Inflammatory macrophage (primary cell): ENCODE results near the gene CFHR4.
"Not testable (repeated sequence)": the region's sequence is repeated elsewhere in the genome, so short reads cannot be mapped to it uniquely, and the experiment has no call there.

Experiments used
- DNase-seq, 2 donors: peaks; one replicate each; pipeline ENCODE4 v3.0.0-alpha.2; 2020 to 2022
- total RNA-seq, 18 experiments: gene quantifications; one replicate each; lab custom pipeline; 2026; ENCODE audit warnings: mixed read lengths in 6 of 18, inconsistent platforms in 2 of 18; lab: John Stamatoyannopoulos, UW

The CFHR4 gene
- 0 to 0.15 (median 0) reads per million in 18 experiments for total RNA-seq

GRCh38 chr1:196887515-196888239 lies at the start of gene CFHR4:
Gene CFHR4, plus strand, starts transcription at chr1:196888052. Its CDS starts 99 bp downstream, at chr1:196888151.
- DNase-seq, result no peak

DNA sequence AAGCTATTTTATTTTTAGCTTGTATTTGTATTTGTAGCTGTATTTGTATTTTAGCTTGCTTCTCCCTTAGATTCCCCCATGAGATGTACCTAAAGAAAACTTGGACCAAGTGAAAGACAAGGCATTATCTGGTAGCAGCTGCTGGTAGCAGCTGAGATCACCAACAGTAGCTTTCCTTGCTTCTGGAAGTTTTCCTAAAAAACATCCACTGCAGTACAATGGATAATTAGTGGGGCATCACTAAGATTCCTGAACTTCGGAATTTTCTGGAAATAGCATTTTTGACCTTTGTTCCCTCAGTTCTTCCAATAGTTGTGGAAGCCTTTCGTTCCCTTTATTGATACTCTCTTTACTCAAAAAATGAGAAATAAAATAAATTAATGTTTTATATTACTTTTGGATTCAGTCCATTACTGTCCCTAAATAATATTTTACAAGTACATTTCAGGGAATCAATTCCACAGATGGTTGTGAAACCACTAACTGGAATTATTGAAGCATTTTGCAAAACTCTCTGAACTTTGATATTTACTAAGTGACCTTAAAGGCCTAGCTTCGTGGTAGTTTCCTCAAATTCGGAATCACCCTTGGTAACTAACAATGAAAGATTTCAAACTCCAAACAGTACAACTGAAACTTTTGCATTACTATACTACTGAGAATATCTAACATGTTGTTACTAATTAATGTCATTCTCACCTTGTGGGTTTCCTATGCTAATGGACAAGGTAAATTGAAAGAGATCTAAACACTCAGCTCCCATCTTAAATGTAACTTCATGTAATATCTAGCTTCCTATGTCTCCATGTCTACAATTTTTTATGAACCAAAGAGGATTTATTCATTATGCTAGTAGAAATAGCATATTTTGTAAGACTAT lies 38.0 kb upstream of the CFHR4 start:
- not testable (repeated sequence) for DNase-seq

DNA sequence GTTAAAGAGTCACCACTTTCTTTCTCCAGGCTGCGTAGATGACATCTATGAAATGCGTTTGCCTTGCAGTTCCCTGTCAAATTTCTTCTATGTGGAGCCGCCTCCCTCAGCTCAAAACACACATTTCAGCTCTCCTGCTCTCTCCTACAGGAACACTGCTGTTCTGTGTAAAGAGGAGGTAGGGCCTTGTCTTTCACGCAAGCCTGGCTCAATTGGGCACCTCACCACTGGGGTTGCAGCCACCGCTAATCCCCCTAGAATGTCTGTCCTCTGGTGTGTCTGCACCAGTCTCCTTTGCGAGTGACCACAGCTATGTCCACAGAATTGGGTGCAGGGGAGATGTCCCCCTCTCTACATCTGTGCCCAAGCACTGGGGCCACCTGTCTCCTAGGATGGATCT lies 31.8 kb upstream of the CFHR4 start:
- DNase-seq, result no peak

GRCh38 chr1:196857188-196857587 lies 30.7 kb upstream of the CFHR4 start:
- DNase-seq, result no peak

GRCh38 chr1:196858811-196859210 lies 29.0 kb upstream of the CFHR4 start:
- no peak for DNase-seq

DNA sequence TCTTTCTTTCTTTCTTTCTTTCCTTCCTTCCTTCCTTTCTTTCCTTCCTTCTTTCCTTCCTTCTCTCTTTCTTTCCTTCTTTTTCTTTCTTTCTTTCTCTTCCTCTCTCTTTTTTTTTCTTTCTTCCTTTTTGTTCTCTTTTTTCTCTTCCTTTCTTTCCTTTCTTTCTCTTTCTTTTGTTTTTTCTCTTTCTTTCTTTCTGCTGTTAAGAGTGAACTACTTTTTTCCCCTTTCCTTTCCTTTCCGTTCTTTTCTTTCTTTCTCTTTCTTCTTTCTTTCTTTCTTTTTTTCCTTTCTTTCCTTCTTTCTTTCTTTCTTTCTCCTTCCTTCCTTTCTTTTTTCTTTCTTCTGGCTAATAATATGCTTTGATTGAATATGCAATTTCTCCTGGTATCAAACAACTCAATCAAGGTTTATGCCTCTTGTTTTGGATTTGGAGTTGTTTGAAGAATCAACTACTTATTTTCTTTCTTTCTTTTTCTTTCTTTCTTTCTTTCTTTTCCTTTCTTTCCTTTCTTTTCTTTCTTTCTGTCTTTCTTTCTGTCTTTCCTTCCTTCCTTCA lies 27.4 kb upstream of the CFHR4 start:
- DNase-seq, result no peak

- no peak for DNase-seq
Observed at GRCh38 chr1:196861429-196861828, 26.4 kb upstream of the CFHR4 start.

DNA sequence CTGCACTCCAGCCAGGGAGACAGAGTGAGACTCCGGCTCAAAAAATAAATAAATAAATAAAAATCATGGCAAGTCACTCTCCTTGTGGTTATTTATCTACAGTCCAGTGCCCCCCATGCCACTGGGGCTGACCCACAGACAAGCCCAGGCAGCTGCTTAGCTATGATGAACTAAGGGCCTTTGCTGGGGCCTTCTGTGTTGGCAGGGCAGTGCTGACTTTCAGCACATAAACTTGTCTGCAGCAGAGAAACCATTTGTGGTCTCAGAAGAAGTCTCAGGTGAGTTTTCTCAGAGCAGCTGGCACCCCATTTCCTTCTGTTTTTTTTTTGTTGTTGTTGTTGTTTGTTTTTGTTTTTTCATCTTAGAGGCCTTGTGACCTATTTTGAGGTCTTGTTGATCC lies 20.9 kb upstream of the CFHR4 start:
- no peak for DNase-seq

DNA sequence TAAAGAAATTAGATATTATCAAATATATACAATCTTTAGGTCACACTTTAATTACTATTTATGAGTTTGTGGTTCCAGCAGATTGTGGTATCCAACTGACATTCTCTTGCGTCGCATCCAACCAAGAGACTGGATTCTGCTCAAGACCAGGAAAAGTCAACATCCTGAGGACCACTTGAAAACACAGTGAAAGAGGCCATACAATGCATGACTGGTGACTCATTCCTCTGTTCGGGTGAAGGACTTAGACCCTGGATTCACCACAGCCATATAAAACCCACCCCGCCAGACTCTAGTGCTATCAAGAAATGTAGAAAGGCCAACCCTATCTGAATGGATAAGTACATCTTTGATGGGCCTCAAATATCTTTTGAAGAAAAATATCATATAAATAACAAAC lies 14.5 kb upstream of the CFHR4 start:
- no peak for DNase-seq

DNA sequence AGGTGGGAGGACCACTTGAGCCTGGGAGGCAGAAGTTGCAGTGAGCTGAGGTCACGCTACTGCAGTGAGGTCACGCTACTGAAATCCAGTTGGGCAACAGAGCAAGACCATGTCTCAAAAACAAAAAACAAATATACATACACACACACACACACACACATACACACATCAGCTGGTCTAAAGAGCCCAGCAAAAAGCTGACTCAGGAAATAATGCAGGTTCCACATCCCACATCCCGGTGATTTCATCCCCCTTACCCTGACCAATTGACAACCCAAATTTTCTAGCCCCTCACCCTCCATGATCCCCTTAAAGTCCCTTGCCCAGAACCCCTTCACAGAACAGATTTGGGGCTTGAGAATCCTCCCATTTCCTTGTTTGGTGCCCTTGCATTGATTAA lies 11.9 kb upstream of the CFHR4 start:
- DNase-seq, result no peak

- no peak for DNase-seq
Observed at GRCh38 chr1:196877964-196878363, 9.9 kb upstream of the CFHR4 start.

DNA sequence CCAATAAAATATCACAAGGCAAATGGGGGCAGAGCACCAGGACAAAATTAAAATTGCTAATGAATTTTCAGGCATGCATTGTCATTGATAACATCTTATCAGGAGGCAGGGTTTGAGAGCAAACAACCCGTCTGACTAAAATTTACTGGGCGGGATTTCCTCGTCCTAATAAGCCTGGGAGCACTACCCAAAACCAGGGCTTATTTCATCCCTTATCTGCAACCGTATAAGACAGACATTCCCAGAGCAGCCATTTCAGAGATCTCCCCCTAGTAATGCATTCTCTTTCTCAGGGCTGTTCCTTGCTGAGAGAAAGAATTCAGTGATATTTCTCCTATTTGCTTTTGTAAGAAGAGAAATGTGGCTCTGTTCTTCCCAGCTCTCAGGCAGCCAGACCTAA lies 1.3 kb upstream of the CFHR4 start:
- not testable (repeated sequence) for DNase-seq

DNA sequence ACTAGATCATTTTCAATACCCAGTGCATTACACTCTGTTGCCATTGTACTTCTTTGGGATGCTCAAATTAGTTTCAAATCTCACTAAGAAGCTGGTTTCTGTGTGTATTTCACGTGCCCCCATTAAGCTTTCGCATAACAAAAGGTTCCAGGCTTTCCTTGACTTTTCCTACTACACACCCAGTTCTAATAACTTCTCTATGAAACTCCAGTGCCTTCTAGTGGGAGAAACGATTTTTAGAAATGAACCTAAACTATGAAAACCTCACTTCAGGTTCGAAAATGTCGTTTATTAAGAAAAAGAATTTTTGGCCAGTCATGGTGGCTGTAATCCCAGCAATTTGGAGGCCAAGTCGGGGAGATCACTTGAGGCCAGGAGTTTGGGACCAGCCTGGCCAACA lies 2.8 kb downstream of the CFHR4 start:
- DNase-seq, result no peak

DNA sequence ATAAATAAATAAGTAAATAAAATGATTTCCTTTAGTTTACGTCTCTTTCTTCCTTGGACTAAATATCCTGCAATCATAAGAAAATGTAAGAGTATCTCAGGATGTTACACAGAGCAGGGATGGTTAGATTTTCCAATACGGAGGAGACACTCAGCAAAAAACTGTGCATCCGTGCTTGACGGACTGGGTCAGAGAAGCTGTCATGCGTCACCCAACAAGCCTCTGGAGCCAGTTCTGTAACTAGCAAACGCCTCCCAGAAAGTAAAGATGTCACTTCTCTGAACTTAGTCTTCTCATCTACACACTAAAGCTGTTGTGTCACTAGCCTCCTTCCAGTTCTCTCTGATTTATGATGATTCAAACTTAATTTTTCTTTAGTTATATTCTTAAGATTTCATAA lies 3.4 kb downstream of the CFHR4 start:
- no peak for DNase-seq

DNA sequence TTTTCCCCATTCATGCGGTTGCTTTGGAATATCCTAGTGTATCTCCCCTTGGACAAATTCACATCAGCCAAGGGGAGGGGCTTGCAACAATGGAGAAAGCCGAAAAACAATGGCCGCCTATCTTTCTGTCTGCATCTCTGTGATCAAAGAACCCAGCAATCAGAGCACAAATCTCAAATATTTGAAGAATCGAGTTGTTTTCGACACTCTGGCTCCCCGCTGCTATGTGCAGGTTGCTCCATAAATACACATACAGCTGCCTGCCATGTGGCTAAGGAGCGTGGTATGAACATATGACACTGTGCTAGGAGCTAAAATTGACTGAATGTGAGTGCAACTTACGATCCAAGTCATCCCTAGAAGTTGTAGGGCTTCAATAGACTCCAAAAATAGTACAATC lies 8.5 kb downstream of the CFHR4 start:
- no peak for DNase-seq

- no peak for DNase-seq
Observed at GRCh38 chr1:196897158-196897828, 9.4 kb downstream of the CFHR4 start.

GRCh38 chr1:196902344-196902743 lies 14.5 kb downstream of the CFHR4 start:
- no peak for DNase-seq

DNA sequence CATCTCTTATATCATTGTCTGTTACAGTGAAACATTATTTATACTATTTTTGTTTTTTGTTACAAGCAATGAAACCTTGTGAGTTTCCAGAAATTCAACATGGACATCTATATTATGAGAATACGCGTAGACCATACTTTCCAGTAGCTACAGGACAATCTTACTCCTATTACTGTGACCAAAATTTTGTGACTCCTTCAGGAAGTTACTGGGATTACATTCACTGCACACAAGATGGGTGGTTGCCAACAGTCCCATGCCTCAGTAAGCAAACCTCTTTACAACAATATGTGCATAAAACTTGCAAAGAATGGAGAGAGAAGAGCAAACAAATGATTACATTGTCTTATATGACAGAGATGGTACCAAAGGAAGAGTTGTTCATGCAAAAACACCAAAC lies 22.4 kb downstream of the CFHR4 start:
- no peak for DNase-seq

DNA sequence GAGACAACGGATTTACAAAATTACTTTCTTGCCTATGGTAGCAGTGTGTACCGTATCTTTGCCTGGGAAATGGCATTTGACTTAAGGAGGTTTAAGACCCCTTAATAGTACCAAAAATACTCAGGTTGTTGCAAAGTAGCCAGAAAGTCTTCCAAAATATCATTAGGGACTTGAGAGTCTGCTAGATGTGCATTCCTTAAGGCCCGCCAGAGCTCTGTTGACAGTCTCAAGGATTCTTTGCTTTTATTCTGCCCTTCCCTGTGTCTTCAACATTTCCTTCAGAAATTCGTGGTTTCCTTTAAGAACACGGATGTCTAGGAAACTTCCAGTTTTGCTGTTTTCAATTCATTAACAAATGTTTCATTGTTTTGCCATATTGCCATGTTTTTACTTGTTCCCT lies 24.4 kb downstream of the CFHR4 start:
- DNase-seq, result not testable (repeated sequence)

DNA sequence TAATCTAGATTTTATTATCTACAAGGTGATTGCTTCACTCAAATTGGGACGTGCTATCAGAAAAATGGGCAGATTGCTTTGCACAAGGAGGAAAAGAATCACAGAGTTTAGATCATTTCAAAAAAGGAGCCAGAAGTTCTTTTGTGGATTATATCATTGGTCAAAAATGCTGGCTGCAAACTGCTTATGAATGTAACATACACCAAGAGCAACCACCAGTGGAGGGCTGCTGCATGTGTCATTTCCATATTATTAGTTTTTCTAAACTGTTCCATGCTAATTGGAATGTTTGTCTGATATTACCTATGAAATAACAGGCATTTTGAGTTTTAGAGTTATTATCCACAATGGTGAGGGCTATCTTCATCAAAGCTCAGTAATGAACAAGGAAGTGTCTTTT lies 39.0 kb downstream of the CFHR4 start:
- DNase-seq, result not testable (repeated sequence)

- DNase-seq, result not testable (repeated sequence)
Observed at GRCh38 chr1:196932853-196933252, 45.0 kb downstream of the CFHR4 start.

DNA sequence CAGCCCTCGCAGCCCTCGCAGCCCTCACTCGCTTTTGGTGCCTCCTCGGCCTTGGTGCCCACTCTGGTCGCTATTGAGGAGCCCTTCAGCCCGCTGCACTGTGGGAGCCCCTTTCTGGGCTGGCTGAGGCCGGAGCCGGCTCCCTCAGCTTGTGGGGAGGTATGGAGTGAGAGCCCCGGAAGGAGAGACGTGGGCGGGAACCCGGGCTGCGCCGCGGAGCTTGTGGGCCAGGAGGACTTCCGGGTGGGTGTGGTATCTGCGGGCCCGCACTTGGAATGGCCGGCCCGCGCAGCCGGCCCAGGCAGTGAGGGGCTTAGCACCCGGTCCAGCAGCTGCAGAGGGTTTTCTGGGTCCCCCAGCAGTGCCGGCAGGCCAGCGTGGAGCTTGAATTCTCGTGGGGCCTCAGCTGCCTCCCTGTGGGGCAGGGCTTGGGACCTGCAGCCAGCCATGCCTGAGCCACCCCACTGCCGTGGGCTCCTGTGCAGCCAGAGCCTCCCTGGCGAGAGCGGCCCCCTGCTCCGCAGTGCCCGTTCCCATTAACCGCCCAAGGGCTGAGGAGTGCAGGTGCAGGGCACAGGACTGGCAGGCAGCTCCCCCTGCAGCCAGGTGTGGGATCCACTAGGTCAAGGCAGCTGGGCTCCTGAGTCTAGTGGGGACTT lies 45.8 kb downstream of the CFHR4 start:
- no peak for DNase-seq
